GM21367 (cell line): ENCODE measurements around the gene ARHGAP32.

ENCODE experiments used
- ATAC-seq: cut with Tn5 transposase; IDR thresholded peaks from one replicate; pipeline ENCODE4 v1.9.1; 2021; ENCODE audit not compliant: unreplicated experiment

The ARHGAP32 gene

DNA sequence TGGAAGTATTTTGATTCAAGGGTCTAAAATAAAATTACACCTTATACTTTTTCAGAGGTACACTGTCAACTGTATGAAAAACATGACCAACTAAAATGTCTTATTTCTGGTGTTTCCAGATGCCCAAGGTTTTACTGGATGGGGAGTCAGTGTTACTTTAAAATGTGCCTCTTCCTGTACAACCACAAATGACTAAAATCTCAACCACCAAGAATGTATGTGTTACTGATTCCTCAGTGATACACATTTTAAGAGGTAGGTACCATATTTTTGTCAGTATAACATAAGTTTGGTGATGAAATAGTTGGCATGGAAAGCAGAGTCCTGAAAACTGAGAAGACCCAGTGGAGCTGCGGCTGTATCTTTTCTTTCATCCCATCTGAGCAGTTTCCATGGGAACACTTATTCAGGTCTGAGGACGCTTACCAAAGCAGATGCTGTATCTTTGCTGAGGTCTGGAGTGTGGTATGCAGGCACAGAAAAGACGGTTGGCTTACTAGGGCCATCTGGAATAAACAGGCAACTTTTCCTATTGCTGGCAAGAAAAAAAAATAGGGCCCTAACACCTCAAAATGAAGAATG, 228.3 kb downstream of the ARHGAP32 start:
- ATAC-seq: no peak

GRCh38 chr11:128962896-128963295, 229.2 kb downstream of the ARHGAP32 start:
- no peak for ATAC-seq

DNA sequence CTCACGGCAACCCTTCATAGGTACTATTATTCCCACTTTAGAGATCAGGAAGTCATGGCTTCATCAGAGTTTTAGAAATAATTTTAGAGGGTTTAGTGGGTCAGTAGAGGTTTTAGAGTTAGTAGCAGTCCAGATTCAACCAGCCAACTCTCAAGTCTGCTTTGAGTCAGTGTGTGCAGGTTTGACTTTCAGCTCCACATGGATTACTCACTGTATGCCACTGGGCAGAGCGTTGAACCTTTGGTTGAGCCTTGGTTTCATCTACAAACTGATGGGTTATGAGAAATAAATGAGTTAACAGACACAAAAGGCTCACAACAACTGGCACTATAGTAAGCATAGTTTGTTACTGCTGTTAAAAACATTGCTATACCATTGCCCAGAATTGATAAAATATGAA, 230.5 kb downstream of the ARHGAP32 start:
- ATAC-seq: no peak

DNA sequence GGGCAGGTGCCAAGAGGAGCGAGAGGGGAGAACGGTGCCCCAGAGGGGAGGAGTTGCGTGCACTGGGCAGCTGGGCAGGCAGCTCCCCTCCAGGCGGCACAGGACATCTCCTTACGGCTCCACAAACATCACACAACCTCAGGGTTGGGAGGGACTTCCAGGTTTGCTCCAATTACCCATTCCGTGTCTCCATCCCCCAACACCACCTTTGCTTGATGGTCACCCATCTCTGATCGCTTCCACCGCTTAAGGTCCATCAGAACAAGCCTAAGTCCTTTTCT, 235.0 kb downstream of the ARHGAP32 start:
- ATAC-seq: no peak

DNA sequence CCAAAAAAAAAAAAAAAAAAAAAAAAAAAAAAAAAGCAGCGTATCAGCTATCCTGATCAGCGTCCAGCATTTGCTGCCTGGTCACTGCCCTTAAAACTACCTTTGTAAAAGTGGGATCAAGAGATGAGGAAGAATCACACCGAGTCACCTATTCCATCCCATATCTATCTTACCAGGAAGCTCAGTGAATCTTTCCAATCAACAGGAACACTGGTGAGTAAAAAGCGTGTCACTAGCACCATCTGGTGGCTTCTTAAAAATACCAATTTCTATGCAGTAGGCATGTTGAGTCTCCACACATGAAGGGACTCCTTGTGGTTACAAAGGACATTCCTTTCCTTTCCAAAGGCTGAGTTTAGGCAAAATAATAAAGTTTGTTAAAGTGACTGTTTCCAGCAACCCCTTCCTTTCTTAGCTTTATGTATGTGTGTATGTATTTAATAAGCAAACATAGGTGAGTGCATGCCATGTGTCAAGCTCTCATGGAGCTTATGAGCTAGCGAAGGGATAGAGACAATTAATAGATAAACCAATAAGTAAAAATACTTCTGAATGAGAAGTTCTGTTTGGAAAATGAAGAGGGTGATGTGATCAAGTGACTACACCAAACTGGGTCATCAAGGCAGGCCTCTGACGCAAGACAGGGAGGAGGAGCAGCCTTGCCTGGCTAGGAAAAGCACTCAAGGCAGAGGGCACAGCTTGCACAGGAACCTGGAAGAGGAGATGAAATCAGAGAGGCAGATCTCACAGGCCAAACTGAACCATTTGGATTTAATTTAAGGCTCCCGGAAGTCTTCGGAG, 235.5 kb downstream of the ARHGAP32 start:
- ATAC-seq: peak; percentile 53

- no peak for ATAC-seq
Observed at GRCh38 chr11:128955636-128956035, 236.5 kb downstream of the ARHGAP32 start.

- ATAC-seq: no peak
Observed at GRCh38 chr11:128953151-128953550, 239.0 kb downstream of the ARHGAP32 start.

- ATAC-seq: no peak
Observed at GRCh38 chr11:128949791-128950454, 242.2 kb downstream of the ARHGAP32 start.

GRCh38 chr11:128948583-128948982, 243.5 kb downstream of the ARHGAP32 start:
- ATAC-seq: no peak

- ATAC-seq: no peak
Observed at GRCh38 chr11:128947773-128948172, 244.4 kb downstream of the ARHGAP32 start.

GRCh38 chr11:128946648-128947047, 245.5 kb downstream of the ARHGAP32 start:
- no peak for ATAC-seq

- ATAC-seq: no peak
Observed at GRCh38 chr11:128943428-128943976, 248.6 kb downstream of the ARHGAP32 start.

GRCh38 chr11:128942817-128943427, 249.2 kb downstream of the ARHGAP32 start, which contains the start of gene TP53AIP1:
Gene TP53AIP1, minus strand, starts transcription at chr11:128942871. Its CDS starts 5,053 bp downstream, at chr11:128937818.
- no peak for ATAC-seq

GRCh38 chr11:128942272-128942612, 249.9 kb downstream of the ARHGAP32 start:
- no peak for ATAC-seq

DNA sequence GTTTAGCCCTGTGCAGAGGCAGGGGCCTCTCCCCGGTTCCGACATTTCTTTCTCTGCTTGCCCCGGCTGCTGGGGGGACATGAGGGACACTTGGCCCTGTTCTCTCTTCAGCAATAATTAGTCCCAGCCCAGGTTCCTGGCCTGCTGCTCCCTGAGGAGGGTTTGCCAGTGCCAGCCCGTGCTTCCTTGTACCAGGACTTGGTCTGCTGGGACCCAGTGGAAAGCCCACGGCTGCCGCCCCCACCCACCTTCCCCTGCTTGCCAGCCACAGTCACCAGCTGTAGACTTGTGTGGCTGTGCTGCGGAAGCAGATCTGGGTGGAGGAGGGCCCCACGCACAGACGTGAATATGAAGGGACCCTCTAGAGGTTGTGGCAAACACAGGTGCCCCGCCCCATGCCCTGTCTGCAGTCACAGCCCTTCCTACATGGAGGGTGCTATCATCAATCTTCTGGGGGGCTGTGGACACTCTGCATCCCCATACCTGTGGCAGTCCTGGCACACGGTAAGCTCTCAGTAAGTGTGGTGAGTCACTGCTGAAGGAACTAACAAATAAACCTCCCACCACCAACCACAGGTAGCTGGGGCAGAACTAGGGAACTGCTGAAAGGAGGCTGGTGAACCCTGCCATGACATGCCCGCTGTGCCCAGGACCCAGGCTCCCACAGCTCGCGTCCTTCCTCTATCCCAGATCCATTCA, 250.4 kb downstream of the ARHGAP32 start:
- ATAC-seq: no peak

DNA sequence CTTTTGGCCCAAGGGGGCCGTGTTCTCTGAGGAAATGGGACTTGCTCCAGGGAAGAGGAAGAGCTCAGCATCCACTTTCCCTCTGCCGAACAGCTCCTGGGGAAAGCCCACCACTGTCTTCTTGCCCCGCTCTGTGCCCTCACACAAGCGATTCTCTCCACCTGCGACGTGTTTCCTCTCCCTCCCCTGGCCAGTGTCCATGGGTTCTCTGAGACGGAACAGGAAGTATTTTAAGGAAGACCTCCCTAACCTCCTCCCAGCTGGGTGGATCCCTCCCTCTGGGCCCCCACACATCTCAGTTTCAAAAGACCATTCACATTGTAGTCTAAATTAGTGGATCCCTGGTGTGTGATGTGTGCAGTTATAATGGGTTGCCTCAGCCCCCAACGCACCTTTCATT, 251.0 kb downstream of the ARHGAP32 start:
- no peak for ATAC-seq

DNA sequence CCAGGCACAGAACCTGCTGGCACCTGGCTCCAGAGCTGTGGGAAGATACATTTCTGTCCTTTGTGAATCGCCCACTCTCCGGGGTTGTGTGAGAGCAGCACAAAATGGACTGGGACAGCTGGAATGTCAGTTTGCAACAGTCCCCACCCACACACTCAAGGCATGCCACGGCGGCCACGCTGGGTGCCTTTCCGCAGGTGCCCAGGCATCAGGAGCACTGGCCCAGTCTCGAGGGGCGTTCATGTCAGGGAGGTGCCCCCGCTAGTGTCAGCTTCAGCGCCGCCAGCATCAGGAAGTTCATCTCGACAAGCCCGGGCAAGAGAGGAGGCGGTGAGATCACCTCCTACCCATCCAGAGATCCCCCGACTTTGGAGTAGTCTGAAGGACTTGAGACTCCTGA, 251.5 kb downstream of the ARHGAP32 start:
- no peak for ATAC-seq

- no peak for ATAC-seq
Observed at GRCh38 chr11:128940156-128940555, 252.0 kb downstream of the ARHGAP32 start.

- no peak for ATAC-seq
Observed at GRCh38 chr11:128939591-128939990, 252.5 kb downstream of the ARHGAP32 start.

DNA sequence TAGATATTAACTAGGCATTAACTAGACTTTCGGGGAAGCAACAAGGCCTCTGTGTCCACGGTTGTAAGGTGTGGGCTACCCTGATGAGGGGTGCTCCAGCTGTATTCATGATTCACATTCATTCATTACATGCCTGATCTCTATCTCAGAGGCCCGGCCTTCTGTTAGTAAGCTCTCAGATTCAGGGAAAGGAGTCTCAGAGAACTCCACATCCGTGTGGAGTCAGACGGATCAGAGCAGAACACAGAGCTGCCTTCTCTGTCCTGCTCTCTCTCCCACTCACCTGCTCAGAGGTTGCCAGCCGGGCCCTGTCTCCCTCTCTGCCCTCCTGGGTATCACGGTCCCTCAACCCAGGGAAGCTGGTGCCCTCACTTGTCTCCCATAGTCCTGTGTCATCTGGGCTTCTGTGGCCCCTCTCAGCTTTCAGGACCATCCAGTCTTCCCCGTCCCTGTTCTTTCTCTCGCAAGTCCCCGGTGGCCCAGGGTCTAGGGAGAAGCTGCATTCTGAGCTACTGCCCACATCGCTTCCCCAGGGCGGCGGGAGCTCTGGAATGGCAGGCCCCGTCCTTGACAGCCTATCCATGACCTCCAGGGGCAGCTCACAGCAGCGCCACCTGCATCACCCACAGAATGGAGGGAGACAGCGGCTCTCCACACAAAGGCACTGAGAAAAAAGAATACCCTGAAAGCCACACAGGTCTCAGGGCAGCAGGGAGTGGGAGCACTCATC, 253.8 kb downstream of the ARHGAP32 start:
- ATAC-seq: no peak
